SJSA1 (cell line): ENCODE measurements around the gene ZIC4. TPM values are rescaled to one million over a fixed set of nuclear protein-coding genes. Genes with fewer than 3 reads are reported as not detected.

ENCODE experiments used
- DNase-seq, 2 experiments: peaks; one replicate each; pipeline ENCODE4 v3.0.0-alpha.2; 2015 to 2020; ENCODE audit warnings: low spot score in 2 of 2, low read depth in 1 of 2
- H3K27ac ChIP-seq: fragments of 250-450 bp; sonication (Bioruptor Pico); 2 replicates; pipeline ENCODE4 v1.5.1; 2020; ENCODE audit warnings: mild to moderate bottlenecking, moderate library complexity
- H3K27me3 ChIP-seq: fragments of 250-450 bp; sonication (Bioruptor Pico); replicated peaks from 2 replicates; pipeline ENCODE4 v1.5.1; 2020; ENCODE audit warnings: mild to moderate bottlenecking, moderate library complexity
- H3K36me3 ChIP-seq: fragments of 250-450 bp; sonication (Bioruptor Pico); 2 replicates; pipeline ENCODE4 v1.5.1; 2020; ENCODE audit warnings: mild to moderate bottlenecking
- H3K4me1 ChIP-seq: fragments of 250-450 bp; sonication (Bioruptor Pico); replicated peaks from 2 replicates; pipeline ENCODE4 v1.6.1; 2021; ENCODE audit warnings: mild to moderate bottlenecking
- H3K4me3 ChIP-seq: fragments of 250-450 bp; sonication (Bioruptor Pico); 2 replicates; pipeline ENCODE4 v1.5.1; 2020; ENCODE audit warnings: mild to moderate bottlenecking
- H3K9me3 ChIP-seq: fragments of 250-450 bp; sonication (Bioruptor Pico); replicated peaks from 2 replicates; pipeline ENCODE4 v1.5.1; 2020; ENCODE audit warnings: mild to moderate bottlenecking
- total RNA-seq: library from RNA; depleted of rRNA; stranded (reverse); fragments of >200 nt; shearing (Covaris generic); gene quantifications from 2 replicates; pipeline ENCODE4 v1.2.3, GENCODE V29; 2014

Gene ZIC4
- total RNA-seq, 1 experiment from 2014 or later, result 1.5 TPM

DNA sequence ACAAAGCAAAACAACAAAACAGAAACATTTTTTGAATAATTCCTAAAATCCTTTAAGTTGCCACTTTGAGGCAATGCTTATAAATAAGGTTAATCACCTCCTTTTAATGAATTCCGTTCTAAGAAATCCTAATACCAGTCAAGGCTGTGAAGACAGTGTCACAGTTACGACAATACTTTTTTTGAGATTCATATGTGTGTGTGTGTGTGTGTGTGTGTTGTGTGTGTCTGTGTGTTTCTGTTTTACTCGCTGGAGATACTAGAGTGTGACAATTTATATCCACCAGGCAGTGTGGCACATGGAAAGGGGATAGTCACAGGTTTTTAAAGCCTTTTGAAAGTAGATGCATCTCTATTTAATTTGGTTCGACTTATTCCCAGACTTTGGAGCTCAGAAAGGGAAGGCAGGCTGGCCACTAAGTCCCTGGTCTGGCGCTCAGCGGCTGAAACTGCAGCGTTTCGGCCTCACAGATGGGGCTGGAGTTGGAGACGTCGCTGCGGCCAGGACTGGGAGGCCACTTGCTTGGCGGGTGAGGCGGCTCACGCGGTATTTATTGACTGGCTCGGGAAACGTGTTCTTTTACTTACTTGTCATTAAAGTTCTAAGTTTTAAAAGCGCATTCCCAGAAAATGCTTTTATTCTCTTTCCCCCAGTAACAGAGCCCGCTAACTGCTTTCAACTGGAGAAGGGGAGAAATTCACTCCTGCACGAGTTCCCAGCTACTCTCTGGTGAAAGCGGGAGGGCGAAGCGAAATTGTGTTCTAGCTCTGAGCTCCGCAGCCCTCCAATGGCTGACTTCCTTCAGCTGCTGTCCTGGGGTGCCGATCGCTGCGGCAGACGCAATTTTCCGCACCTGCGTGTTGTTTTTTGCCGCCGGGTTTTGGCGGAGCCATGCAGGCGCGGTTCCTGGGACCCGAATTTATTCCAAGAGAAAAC, 16.5 kb upstream of the ZIC4 start:
- no peaks in the 10 kb centered on the region for H3K9me3 ChIP-seq
- H3K27me3 ChIP-seq, result peaks cover 7% of the 10 kb centered on the region; the same call in 1 of the 2 replicates
- no peak for DNase-seq
- H3K4me1 ChIP-seq, result no peaks in the 10 kb centered on the region
- no peak overlapping the region for H3K27ac ChIP-seq
- no peak overlapping the region for H3K4me3 ChIP-seq
- no peaks in the 10 kb centered on the region for H3K36me3 ChIP-seq

DNA sequence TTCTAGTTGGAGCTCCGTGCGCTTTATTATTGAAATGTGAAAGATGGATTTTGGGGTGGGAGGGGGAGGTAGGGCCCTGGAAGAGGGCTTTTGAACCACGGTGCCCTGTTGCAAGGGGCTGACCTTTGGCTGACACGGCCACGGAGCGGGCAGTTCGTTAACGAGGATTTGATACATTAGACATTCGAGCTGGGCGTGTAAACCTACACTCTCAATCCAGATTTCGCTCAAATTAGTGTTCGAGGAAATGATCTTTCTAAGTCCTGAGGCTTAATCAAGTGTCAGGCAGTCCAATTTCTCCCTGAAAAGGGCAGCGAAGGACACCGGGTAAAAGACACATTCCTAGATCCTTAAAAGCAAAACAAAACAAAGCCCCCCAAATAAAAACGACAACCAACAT, 15.9 kb upstream of the ZIC4 start:
- no peak overlapping the region for H3K27ac ChIP-seq
- peaks cover 7% of the 10 kb centered on the region; the same call in 1 of the 2 replicates for H3K27me3 ChIP-seq
- no peak overlapping the region for H3K4me3 ChIP-seq

GRCh38 chr3:147421184-147421912, 15.0 kb upstream of the ZIC4 start:
- no peak overlapping the region for H3K27ac ChIP-seq
- no peaks in the 10 kb centered on the region; the same call in 1 of the 2 replicates for H3K36me3 ChIP-seq
- peaks cover 4% of the 10 kb centered on the region; the same call in 1 of the 2 replicates for H3K27me3 ChIP-seq
- no peaks in the 10 kb centered on the region for H3K4me1 ChIP-seq
- no peak for DNase-seq
- H3K9me3 ChIP-seq, result no peaks in the 10 kb centered on the region
- H3K4me3 ChIP-seq, result no peak overlapping the region

More for the DNA sequence above, 15.9 kb upstream of the ZIC4 start:
- Histone ChIP-seq H3K9me3 (no peaks in the 10 kb centered on the region), H3K4me1 (no peaks in the 10 kb centered on the region), H3K36me3 (no peaks in the 10 kb centered on the region)
- no peak for DNase-seq

- no peak for DNase-seq
- Histone ChIP-seq H3K9me3 (no peaks in the 10 kb centered on the region), H3K27me3 (no peaks in the 10 kb centered on the region), H3K4me1 (no peaks in the 10 kb centered on the region), H3K36me3 (peaks cover 5% of the 10 kb centered on the region; the same call in 1 of the 2 replicates), H3K4me3 (no peak overlapping the region), H3K27ac (no peak overlapping the region)
These were observed 14.2 kb upstream of the ZIC4 start for GRCh38 chr3:147420353-147421183.

DNA sequence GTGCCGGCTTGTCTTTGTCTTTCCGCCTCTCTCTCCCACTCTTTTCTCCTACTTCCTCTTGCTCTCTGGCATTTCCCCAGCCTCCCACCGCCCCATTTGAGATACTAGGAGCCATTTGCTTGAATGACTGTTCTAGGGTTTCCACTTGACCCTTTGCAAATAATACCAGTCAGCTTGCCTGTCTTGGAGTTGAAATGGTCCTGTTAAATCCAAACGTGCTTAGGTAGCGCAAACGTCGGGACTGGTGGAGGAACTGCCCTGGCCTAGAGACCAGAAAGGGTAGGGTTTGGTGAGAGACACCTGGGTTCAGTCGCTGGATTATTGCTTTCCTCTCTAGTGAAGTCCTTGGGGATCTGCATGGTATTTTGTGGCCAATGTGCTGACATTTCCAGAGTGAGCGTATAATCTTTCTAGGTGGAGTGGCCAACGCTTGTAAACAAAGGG, 13.5 kb upstream of the ZIC4 start:
- H3K27me3 ChIP-seq, result no peaks in the 10 kb centered on the region
- H3K36me3 ChIP-seq, result peaks cover 6% of the 10 kb centered on the region
- no peaks in the 10 kb centered on the region for H3K9me3 ChIP-seq
- H3K27ac ChIP-seq, result no peak overlapping the region
- no peaks in the 10 kb centered on the region for H3K4me1 ChIP-seq
- H3K4me3 ChIP-seq, result no peak overlapping the region
- no peak for DNase-seq

- no peak for DNase-seq
- Histone ChIP-seq H3K36me3 (peaks cover 13% of the 10 kb centered on the region), H3K27ac (no peak overlapping the region), H3K27me3 (no peaks in the 10 kb centered on the region), H3K9me3 (no peaks in the 10 kb centered on the region), H3K4me3 (no peak overlapping the region), H3K4me1 (no peaks in the 10 kb centered on the region)
These were observed 12.7 kb upstream of the ZIC4 start for GRCh38 chr3:147418808-147419701.

GRCh38 chr3:147418371-147418781, 12.0 kb upstream of the ZIC4 start:
- Histone ChIP-seq H3K27ac (no peak overlapping the region), H3K9me3 (no peaks in the 10 kb centered on the region), H3K27me3 (no peaks in the 10 kb centered on the region), H3K36me3 (peaks cover 15% of the 10 kb centered on the region), H3K4me3 (no peak overlapping the region), H3K4me1 (no peaks in the 10 kb centered on the region)
- no peak for DNase-seq

DNA sequence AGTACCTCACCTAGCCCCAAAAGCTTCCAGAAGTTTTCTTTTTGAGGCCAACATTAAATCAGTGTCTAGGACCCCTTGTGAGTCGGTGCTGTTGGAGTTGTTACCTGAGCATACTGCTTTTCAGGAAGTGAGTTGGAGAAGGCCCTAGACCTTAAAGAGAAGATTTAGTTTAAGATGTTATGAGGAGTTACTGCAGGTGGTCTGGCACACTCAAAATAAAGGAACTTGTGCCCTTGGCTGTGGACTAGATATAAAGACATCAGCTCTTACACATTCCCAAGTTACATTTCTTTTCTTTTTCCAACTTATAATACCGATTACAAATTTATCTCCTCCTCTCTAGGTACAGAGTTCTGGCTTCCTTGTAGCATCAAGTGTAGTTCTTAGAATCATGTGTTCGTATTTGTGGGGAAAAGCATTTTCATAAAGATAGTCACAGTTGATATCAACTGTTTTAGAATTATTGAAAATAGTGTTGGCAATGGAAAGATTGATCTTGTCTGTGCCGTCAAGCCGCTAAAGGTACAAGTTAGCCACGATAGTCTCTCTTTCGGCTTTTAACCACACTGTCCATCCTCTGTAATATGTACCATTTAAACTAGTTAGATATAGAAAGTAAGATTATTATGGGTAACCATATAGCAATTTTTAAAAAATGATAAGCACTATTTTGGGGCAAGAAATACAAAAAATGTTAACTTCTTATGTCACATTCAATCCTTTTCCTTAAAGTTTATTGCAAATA, 11.4 kb upstream of the ZIC4 start:
- no peaks in the 10 kb centered on the region for H3K4me1 ChIP-seq
- H3K36me3 ChIP-seq, result peaks cover 21% of the 10 kb centered on the region
- no peak for DNase-seq
- no peaks in the 10 kb centered on the region for H3K9me3 ChIP-seq
- no peak overlapping the region for H3K4me3 ChIP-seq
- H3K27ac ChIP-seq, result no peak overlapping the region
- no peaks in the 10 kb centered on the region for H3K27me3 ChIP-seq

- Histone ChIP-seq H3K27me3 (no peaks in the 10 kb centered on the region), H3K36me3 (peaks cover 26% of the 10 kb centered on the region), H3K4me1 (no peaks in the 10 kb centered on the region), H3K9me3 (no peaks in the 10 kb centered on the region), H3K27ac (no peak overlapping the region), H3K4me3 (no peak overlapping the region)
- no peak for DNase-seq
These were observed 10.6 kb upstream of the ZIC4 start for GRCh38 chr3:147416931-147417330.

DNA sequence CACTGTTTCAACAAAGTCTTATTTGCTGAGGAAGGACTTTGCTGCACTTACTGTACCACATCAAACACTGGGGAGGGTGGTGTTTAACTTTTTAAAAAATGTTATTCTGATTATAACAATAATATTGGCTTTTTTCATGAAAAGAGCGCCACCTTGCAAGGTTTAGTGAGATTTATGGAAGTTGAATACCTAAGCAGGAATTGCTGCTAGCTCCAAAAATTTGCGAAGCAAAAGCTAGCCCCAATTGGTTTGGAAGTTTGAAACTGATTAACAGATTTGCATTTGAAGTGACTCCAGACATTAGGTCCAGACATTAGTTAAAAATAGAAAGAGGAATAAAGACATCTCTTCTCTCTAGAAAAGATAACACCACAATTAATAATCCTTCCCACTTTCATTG, 9.5 kb upstream of the ZIC4 start:
- no peak for DNase-seq
- Histone ChIP-seq H3K36me3 (peaks cover 26% of the 10 kb centered on the region), H3K27me3 (no peaks in the 10 kb centered on the region), H3K27ac (no peak overlapping the region), H3K4me1 (no peaks in the 10 kb centered on the region), H3K4me3 (no peak overlapping the region), H3K9me3 (no peaks in the 10 kb centered on the region)

DNA sequence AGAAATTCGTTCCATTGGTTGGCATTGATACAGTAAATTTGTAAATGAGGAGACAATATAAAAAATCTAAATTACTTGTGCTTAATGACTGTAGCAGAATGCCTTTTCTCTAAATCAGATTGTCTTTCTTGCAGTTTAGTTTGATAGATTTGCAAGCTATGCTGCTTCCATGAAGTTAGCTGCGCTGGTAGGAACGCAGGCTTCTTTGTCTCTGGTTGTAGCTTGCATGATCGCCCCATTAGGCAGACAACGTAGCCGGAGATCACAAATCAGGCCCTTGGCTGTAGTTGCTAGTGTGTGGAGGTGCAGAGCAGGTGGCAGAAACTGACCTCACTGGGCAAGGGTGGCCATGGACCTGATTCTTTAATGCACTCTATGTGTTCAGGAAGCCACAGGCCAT, 8.9 kb upstream of the ZIC4 start:
- Histone ChIP-seq H3K27ac (no peak overlapping the region), H3K4me1 (no peaks in the 10 kb centered on the region; the same call in 1 of the 2 replicates), H3K4me3 (no peak overlapping the region), H3K36me3 (peaks cover 26% of the 10 kb centered on the region), H3K27me3 (no peaks in the 10 kb centered on the region), H3K9me3 (no peaks in the 10 kb centered on the region)
- no peak for DNase-seq
